HEK293 (cell line): ENCODE results near the gene RXFP4.

Source experiments
- CTCF ChIA-PET: fragments of 350-600 bp; formaldehyde crosslinking; extraction: SDS; loops from one replicate; lab custom pipeline; 2021; ENCODE audit warnings: antibody characterized with exemption; lab: Yijun Ruan, JAX
- POLR2A ChIA-PET: fragments of 300-600 bp; formaldehyde crosslinking; extraction: SDS; loops from one replicate; lab custom pipeline; 2020; ENCODE audit warnings: antibody characterized with exemption, inconsistent platforms; lab: Yijun Ruan, JAX
- H3K27ac ChIP-seq: fragments of 200-500 bp; sonication (Bioruptor generic); 2 replicates; pipeline ENCODE4 v1.5.1; 2014; ENCODE audit warnings: low read depth, low read length, control low read depth, inconsistent platforms; ENCODE audit errors: extremely low read depth
- H3K36me3 ChIP-seq, 2 experiments: fragments of 200-500 bp in 1 of 2; sonication (Bioruptor generic) in 1 of 2; 1 replicate in 1 of 2; 2 replicates in 1 of 2; pipeline ENCODE4 v1.5.1; 2014 to 2017; ENCODE audit warnings: inconsistent platforms in 2 of 2, low read length in 2 of 2; ENCODE audit not compliant: control insufficient read depth in 2 of 2, insufficient read depth in 1 of 2
- H3K4me1 ChIP-seq: fragments of 200-500 bp; sonication (Bioruptor generic); 2 replicates; pipeline ENCODE4 v1.5.1; 2014; ENCODE audit warnings: mild to moderate bottlenecking, low read length, inconsistent platforms; ENCODE audit not compliant: control insufficient read depth, insufficient read depth
- H3K4me3 ChIP-seq: 2 replicates; pipeline ENCODE4 v1.5.1; 2011; ENCODE audit warnings: low read depth, mild to moderate bottlenecking, control low read depth, low read length, moderate library complexity
- H3K9me3 ChIP-seq: fragments of 200-500 bp; sonication (Bioruptor generic); 2 replicates; pipeline ENCODE4 v1.5.1; 2014; ENCODE audit warnings: low read depth, low read length, inconsistent platforms; ENCODE audit not compliant: control insufficient read depth, insufficient read depth
- MYNN ChIP-seq: fragments of 450-650 bp; formaldehyde crosslinking; IDR thresholded peaks from 2 replicates; pipeline ENCODE4 v1.5.1; 2016; ENCODE audit warnings: missing biosample characterization, missing genetic modification characterization, borderline replicate concordance
- SALL2 ChIP-seq: fragments of 450-650 bp; formaldehyde crosslinking; IDR thresholded peaks from 2 replicates; pipeline ENCODE4 v1.5.0; 2017; ENCODE audit warnings: missing biosample characterization, mild to moderate bottlenecking, missing genetic modification characterization, borderline replicate concordance
- TRIM28 ChIP-seq: IDR thresholded peaks from 2 replicates; pipeline ENCODE4 v1.6.1; 2011; ENCODE audit warnings: low read length, control low read depth, borderline replicate concordance
- ZBTB20 ChIP-seq: fragments of 450-650 bp; formaldehyde crosslinking; IDR thresholded peaks from 2 replicates; pipeline ENCODE4 v1.5.1; 2016; ENCODE audit warnings: missing biosample characterization, missing genetic modification characterization
- ZFP69B ChIP-seq: fragments of 450-650 bp; formaldehyde crosslinking; IDR thresholded peaks from 2 replicates; pipeline ENCODE4 v1.5.1; 2016; ENCODE audit warnings: missing biosample characterization, missing genetic modification characterization
- ZNF211 ChIP-seq: fragments of 450-650 bp; formaldehyde crosslinking; IDR thresholded peaks from 2 replicates; pipeline ENCODE4 v1.5.1; 2016; ENCODE audit warnings: low read depth, missing biosample characterization, missing genetic modification characterization
- ZNF239 ChIP-seq: fragments of 450-650 bp; formaldehyde crosslinking; IDR thresholded peaks from 2 replicates; pipeline ENCODE4 v1.5.1; 2016; ENCODE audit warnings: missing biosample characterization, missing genetic modification characterization
- ZNF266 ChIP-seq: fragments of 450-650 bp; formaldehyde crosslinking; IDR thresholded peaks from 2 replicates; pipeline ENCODE4 v1.5.1; 2016; ENCODE audit warnings: missing biosample characterization, missing genetic modification characterization, low read depth
- ZNF274 ChIP-seq, 2 experiments: fragments of 200-500 bp in 1 of 2; fragments of 450-650 bp in 1 of 2; sonication (Bioruptor generic) in 1 of 2; formaldehyde crosslinking in 1 of 2; IDR thresholded peaks; 2 replicates each; pipeline versions ENCODE4 v1.5.1 to v1.6.1; 2014 to 2016; ENCODE audit warnings: borderline replicate concordance in 1 of 2, inconsistent platforms in 1 of 2, low read length in 1 of 2, missing biosample characterization in 1 of 2, missing genetic modification characterization in 1 of 2
- ZNF292 ChIP-seq: fragments of 450-650 bp; formaldehyde crosslinking; IDR thresholded peaks from 2 replicates; pipeline ENCODE4 v1.5.1; 2016; ENCODE audit warnings: low read depth, missing biosample characterization, missing genetic modification characterization, borderline replicate concordance
- ZNF311 ChIP-seq: fragments of 450-650 bp; formaldehyde crosslinking; IDR thresholded peaks from 2 replicates; pipeline ENCODE4 v1.5.1; 2017; ENCODE audit warnings: missing biosample characterization, missing genetic modification characterization, borderline replicate concordance
- ZNF426 ChIP-seq: fragments of 450-650 bp; formaldehyde crosslinking; IDR thresholded peaks from 2 replicates; pipeline ENCODE4 v1.5.1; 2017; ENCODE audit warnings: missing biosample characterization, missing genetic modification characterization, mild to moderate bottlenecking, inconsistent platforms, moderate library complexity
- ZNF501 ChIP-seq: fragments of 450-650 bp; formaldehyde crosslinking; IDR thresholded peaks from 2 replicates; pipeline ENCODE4 v1.5.1; 2016; ENCODE audit warnings: missing biosample characterization, missing genetic modification characterization
- ZNF530 ChIP-seq: fragments of 450-650 bp; formaldehyde crosslinking; IDR thresholded peaks from 2 replicates; pipeline ENCODE4 v1.5.1; 2016; ENCODE audit warnings: low read depth, missing biosample characterization, missing genetic modification characterization
- ZNF768 ChIP-seq: fragments of 450-650 bp; formaldehyde crosslinking; IDR thresholded peaks from 2 replicates; pipeline ENCODE4 v1.5.1; 2018; ENCODE audit warnings: missing biosample characterization, mild to moderate bottlenecking, missing genetic modification characterization
- ZNF843 ChIP-seq: fragments of 450-650 bp; formaldehyde crosslinking; IDR thresholded peaks from 2 replicates; pipeline ENCODE4 v1.5.1; 2016; ENCODE audit warnings: missing biosample characterization, missing genetic modification characterization
- TF ChIP-seq, protein P1 (sequence below): fragments of 450-650 bp; formaldehyde crosslinking; IDR thresholded peaks from 2 replicates; pipeline ENCODE4 v1.5.1; 2016; ENCODE audit warnings: missing biosample characterization, missing genetic modification characterization
- TF ChIP-seq, protein P2 (sequence below): fragments of 450-650 bp; formaldehyde crosslinking; IDR thresholded peaks from 2 replicates; pipeline ENCODE4 v1.5.1; 2016; ENCODE audit warnings: missing biosample characterization, missing genetic modification characterization
- TF ChIP-seq, protein P3 (sequence below): fragments of 450-650 bp; formaldehyde crosslinking; IDR thresholded peaks from 2 replicates; pipeline ENCODE4 v1.5.1; 2016; ENCODE audit warnings: missing biosample characterization, missing genetic modification characterization
- TF ChIP-seq, protein P4 (sequence below): fragments of 450-650 bp; formaldehyde crosslinking; IDR thresholded peaks from 2 replicates; pipeline ENCODE4 v1.5.1; 2017; ENCODE audit warnings: missing biosample characterization, missing genetic modification characterization

The RXFP4 gene

DNA sequence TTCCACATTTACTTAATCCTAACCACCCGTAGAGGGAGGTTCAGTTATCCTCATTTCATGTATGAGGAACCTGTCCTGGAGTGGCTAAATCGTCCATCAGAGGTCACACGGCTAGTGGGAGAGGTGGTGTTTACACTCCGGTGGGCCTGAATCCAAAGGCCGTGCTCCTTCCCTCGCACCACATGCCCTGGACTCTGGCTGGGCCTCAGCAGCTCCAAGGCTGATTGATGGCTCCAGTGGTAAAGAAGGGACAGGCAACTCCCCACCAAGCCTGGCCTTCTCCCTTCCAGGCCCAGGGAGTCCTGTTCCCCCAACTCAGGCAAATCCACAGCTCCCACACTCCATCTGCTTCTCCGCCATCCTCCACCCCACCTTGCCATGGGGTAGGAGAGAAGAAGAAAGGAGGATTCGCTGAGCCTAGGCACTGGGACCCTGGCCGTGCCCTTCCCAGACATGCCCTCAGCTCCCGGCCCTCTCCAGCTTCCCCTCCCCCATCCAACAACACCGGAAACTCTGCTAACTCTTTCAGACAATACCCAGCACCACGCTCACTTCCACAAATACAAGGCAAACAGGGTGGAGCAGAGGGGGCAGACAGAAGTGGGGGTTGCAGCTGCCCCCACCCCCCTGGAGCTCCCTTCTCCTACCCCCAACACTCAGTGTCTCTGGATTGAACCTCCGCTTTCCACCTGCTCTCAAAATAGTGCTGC is 26.1 kb downstream of the RXFP4 start:
- H3K4me3 ChIP-seq: no peak overlapping the region
- TF ChIP-seq ZNF211 (no peak), ZBTB20 (no peak), SALL2 (no peak), ZNF266 (no peak), ZNF239 (tag by site-specific recombination) (no peak), ZNF274 (IDR thresholded peaks at IDR 0.05; ENCODE audit: low read length) (no peak), ZNF274 (tag by site-specific recombination; IDR thresholded peaks at IDR 0.05; ENCODE audit: borderline replicate concordance) (no peak)
- TF ChIP-seq, protein P1, sequence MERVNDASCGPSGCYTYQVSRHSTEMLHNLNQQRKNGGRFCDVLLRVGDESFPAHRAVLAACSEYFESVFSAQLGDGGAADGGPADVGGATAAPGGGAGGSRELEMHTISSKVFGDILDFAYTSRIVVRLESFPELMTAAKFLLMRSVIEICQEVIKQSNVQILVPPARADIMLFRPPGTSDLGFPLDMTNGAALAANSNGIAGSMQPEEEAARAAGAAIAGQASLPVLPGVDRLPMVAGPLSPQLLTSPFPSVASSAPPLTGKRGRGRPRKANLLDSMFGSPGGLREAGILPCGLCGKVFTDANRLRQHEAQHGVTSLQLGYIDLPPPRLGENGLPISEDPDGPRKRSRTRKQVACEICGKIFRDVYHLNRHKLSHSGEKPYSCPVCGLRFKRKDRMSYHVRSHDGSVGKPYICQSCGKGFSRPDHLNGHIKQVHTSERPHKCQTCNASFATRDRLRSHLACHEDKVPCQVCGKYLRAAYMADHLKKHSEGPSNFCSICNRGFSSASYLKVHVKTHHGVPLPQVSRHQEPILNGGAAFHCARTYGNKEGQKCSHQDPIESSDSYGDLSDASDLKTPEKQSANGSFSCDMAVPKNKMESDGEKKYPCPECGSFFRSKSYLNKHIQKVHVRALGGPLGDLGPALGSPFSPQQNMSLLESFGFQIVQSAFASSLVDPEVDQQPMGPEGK (tag by site-specific recombination): no peak
- H3K4me1 ChIP-seq: no peaks in the 10 kb centered on the region; the same call in 1 of the 2 replicates
- H3K27ac ChIP-seq: 0 out of 2 replicates have a peak overlapping the region, but pooled peaks have one; percentile 9
- ChIA-PET CTCF (interaction anchor here (1.0 to 2.6 kb wide), 5 partner anchors 9 to 98 kb away, joined by 3 to 13 read pairs (median 6); no protein-coding TSS in a partner anchor), POLR2A (interaction anchor here (0.7 to 1.6 kb wide), 4 partner anchors 10 to 27 kb away, joined by 3 to 7 read pairs (median 4); partner anchors contain the start of gene RXFP4)
- H3K36me3 ChIP-seq: peaks cover 26 to 70% of the 10 kb centered on the region in 2 experiments
- H3K9me3 ChIP-seq: no peaks in the 10 kb centered on the region

DNA sequence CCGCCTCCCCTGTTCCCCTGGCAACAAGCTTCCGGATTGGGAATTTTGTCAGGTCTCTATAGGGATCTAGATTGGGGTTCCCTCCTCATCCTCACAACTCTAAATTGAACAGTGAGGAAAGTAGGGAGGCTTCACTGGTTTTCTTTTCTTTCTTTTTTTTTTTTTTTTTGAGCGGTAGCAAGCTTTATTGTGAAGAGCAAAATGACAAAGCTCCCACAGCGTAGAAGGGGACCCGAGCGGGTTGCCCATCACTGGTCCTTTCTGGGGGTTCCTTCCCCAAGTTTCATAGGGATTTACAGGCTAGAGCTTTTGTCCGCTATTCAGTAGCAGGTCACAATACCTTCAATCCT is 26.6 kb downstream of the RXFP4 start:
- H3K9me3 ChIP-seq: no peaks in the 10 kb centered on the region
- H3K4me1 ChIP-seq: no peaks in the 10 kb centered on the region; the same call in 1 of the 2 replicates
- H3K4me3 ChIP-seq: no peak overlapping the region
- TF ChIP-seq, protein P2, sequence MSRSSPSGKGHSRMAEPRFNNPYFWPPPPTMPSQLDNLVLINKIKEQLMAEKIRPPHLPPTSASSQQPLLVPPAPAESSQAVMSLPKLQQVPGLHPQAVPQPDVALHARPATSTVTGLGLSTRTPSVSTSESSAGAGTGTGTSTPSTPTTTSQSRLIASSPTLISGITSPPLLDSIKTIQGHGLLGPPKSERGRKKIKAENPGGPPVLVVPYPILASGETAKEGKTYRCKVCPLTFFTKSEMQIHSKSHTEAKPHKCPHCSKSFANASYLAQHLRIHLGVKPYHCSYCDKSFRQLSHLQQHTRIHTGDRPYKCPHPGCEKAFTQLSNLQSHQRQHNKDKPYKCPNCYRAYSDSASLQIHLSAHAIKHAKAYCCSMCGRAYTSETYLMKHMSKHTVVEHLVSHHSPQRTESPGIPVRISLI (tag by site-specific recombination): no peak
- no peak for TF ChIP-seq ZNF426 (tag by site-specific recombination)
- TF ChIP-seq ZNF530 (tag by site-specific recombination): no peak
- TF ChIP-seq ZNF292 (tag by site-specific recombination): no peak
- TF ChIP-seq ZFP69B: no peak
- no peak for TF ChIP-seq ZNF768 (tag by site-specific recombination)
- TF ChIP-seq ZNF843 (tag by site-specific recombination): no peak
- TF ChIP-seq, protein P3, sequence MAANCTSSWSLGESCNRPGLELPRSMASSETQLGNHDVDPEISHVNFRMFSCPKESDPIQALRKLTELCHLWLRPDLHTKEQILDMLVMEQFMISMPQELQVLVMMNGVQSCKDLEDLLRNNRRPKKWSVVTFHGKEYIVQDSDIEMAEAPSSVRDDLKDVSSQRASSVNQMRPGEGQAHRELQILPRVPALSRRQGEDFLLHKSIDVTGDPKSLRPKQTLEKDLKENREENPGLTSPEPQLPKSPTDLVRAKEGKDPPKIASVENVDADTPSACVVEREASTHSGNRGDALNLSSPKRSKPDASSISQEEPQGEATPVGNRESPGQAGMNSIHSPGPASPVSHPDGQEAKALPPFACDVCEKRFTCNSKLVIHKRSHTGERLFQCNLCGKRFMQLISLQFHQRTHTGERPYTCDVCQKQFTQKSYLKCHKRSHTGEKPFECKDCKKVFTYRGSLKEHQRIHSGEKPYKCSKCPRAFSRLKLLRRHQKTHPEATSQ (tag by site-specific recombination): no peak
- TF ChIP-seq ZNF311 (tag by site-specific recombination): no peak
- TF ChIP-seq, protein P4, sequence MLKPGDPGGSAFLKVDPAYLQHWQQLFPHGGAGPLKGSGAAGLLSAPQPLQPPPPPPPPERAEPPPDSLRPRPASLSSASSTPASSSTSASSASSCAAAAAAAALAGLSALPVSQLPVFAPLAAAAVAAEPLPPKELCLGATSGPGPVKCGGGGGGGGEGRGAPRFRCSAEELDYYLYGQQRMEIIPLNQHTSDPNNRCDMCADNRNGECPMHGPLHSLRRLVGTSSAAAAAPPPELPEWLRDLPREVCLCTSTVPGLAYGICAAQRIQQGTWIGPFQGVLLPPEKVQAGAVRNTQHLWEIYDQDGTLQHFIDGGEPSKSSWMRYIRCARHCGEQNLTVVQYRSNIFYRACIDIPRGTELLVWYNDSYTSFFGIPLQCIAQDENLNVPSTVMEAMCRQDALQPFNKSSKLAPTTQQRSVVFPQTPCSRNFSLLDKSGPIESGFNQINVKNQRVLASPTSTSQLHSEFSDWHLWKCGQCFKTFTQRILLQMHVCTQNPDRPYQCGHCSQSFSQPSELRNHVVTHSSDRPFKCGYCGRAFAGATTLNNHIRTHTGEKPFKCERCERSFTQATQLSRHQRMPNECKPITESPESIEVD (tag by site-specific recombination): no peak
- TF ChIP-seq ZNF501: no peak
- no peak for TF ChIP-seq TRIM28
- TF ChIP-seq MYNN (tag by site-specific recombination): no peak
- H3K27ac ChIP-seq: 0 out of 2 replicates have a peak overlapping the region, but pooled peaks have one; percentile 9
- ChIA-PET POLR2A (interaction anchor here (0.7 to 1.6 kb wide), 4 partner anchors 10 to 27 kb away, joined by 3 to 7 read pairs (median 4); partner anchors contain the start of gene RXFP4), CTCF (interaction anchor here (0.6 to 2.6 kb wide), 3 partner anchors 22 to 98 kb away, joined by 3 to 13 read pairs (median 11); no protein-coding TSS in a partner anchor)
- H3K36me3 ChIP-seq: peaks cover 24 to 64% of the 10 kb centered on the region in 2 experiments
